Mesendoderm (in vitro differentiated cells): Measurements from ENCODE around the gene APCDD1.

ENCODE experiments used
- DNase-seq: peaks from one replicate; pipeline ENCODE4 v3.0.0; 2013
- H2AK5ac ChIP-seq: 2 replicates; pipeline ENCODE4 v1.6.1; 2013; ENCODE audit warnings: low read length, inconsistent platforms
- H2BK120ac ChIP-seq: 2 replicates; pipeline ENCODE4 v1.6.1; 2013; ENCODE audit warnings: low read depth, mild to moderate bottlenecking, low read length, moderate library complexity, mixed read lengths
- H2BK15ac ChIP-seq: replicated peaks from 2 replicates; pipeline ENCODE4 v1.6.1; 2013; ENCODE audit warnings: low read depth, mild to moderate bottlenecking, moderate library complexity
- H2BK5ac ChIP-seq: 2 replicates; pipeline ENCODE4 v1.6.1; 2013; ENCODE audit warnings: low read length, inconsistent platforms
- H3K18ac ChIP-seq: 2 replicates; pipeline ENCODE4 v1.6.1; 2013; ENCODE audit warnings: mild to moderate bottlenecking, low read length, mixed read lengths
- H3K23ac ChIP-seq: one replicate; pipeline ENCODE4 v1.6.1; 2013; ENCODE audit warnings: low read length
- H3K27ac ChIP-seq: 2 replicates; pipeline ENCODE4 v1.5.1; 2013; ENCODE audit warnings: low read depth, mild to moderate bottlenecking, inconsistent platforms, low read length, moderate library complexity
- H3K27me3 ChIP-seq: 2 replicates; pipeline ENCODE4 v1.6.1; 2013; ENCODE audit warnings: low read length, control low read depth, mild to moderate bottlenecking, inconsistent platforms; ENCODE audit not compliant: insufficient read depth, poor library complexity
- H3K36me3 ChIP-seq: 2 replicates; pipeline ENCODE4 v1.6.1; 2013; ENCODE audit warnings: low read length, inconsistent platforms; ENCODE audit not compliant: control insufficient read depth, insufficient read depth
- H3K4ac ChIP-seq: one replicate; pipeline ENCODE4 v1.6.1; 2013; ENCODE audit warnings: low read depth, mild to moderate bottlenecking, low read length, moderate library complexity
- H3K4me1 ChIP-seq: 2 replicates; pipeline ENCODE4 v1.6.1; 2013; ENCODE audit warnings: low read depth, low read length, inconsistent platforms; ENCODE audit not compliant: control insufficient read depth
- H3K4me2 ChIP-seq: 2 replicates; pipeline ENCODE4 v1.6.1; 2013; ENCODE audit warnings: low read length
- H3K4me3 ChIP-seq: 2 replicates; pipeline ENCODE4 v1.5.1; 2013; ENCODE audit warnings: mild to moderate bottlenecking, low read length
- H3K56ac ChIP-seq: one replicate; pipeline ENCODE4 v1.6.1; 2013; ENCODE audit warnings: low read length
- H3K79me1 ChIP-seq: 2 replicates; pipeline ENCODE4 v1.6.1; 2013; ENCODE audit warnings: low read length, inconsistent platforms
- H3K79me2 ChIP-seq: 2 replicates; pipeline ENCODE4 v1.6.1; 2013; ENCODE audit warnings: mild to moderate bottlenecking, low read length; ENCODE audit not compliant: control insufficient read depth, insufficient read depth
- H3K9ac ChIP-seq: 2 replicates; pipeline ENCODE4 v1.6.1; 2013; ENCODE audit warnings: low read length, inconsistent platforms
- H4K5ac ChIP-seq: one replicate; pipeline ENCODE4 v1.6.1; 2013; ENCODE audit warnings: low read length
- H4K8ac ChIP-seq: one replicate; pipeline ENCODE4 v1.6.1; 2013; ENCODE audit warnings: low read depth, mild to moderate bottlenecking, control low read depth, low read length, moderate library complexity
- WGBS: extraction: QIAGEN DNeasy Blood & Tissue Kit; methylation state at CpG from one replicate; pipeline ENCODE4 v1.1.7; 2013; ENCODE audit warnings: low lambda C conversion rate, missing lambda C conversion rate; ENCODE audit not compliant: insufficient coverage; ENCODE audit errors: extremely low coverage; 5-methylcytosine and 5-hydroxymethylcytosine counted together

The APCDD1 gene

GRCh38 chr18:10488017-10488416 is 33.6 kb downstream of the APCDD1 start:
- Histone ChIP-seq H3K79me1 (no peaks in the 10 kb centered on the region), H4K5ac (no peak overlapping the region), H3K4me2 (no peak overlapping the region), H3K56ac (no peak overlapping the region), H3K27me3 (no peaks in the 10 kb centered on the region), H3K4ac (no peak overlapping the region), H3K23ac (no peak overlapping the region), H3K27ac (no peak overlapping the region), H3K4me3 (no peak overlapping the region), H3K18ac (no peak overlapping the region), H2BK120ac (no peak overlapping the region), H3K9ac (no peak overlapping the region), H2AK5ac (no peak overlapping the region), H3K4me1 (no peaks in the 10 kb centered on the region), H2BK15ac (no peak overlapping the region), H4K8ac (no peak overlapping the region), H2BK5ac (no peak overlapping the region), H3K36me3 (no peaks in the 10 kb centered on the region), H3K79me2 (no peaks in the 10 kb centered on the region)
- DNase-seq: no peak
- no CpG with 5 or more reads among the region's 4 CpGs for WGBS

- Histone ChIP-seq H3K56ac (no peak overlapping the region), H3K18ac (no peak overlapping the region), H4K8ac (no peak overlapping the region), H3K27ac (no peak overlapping the region), H3K36me3 (no peaks in the 10 kb centered on the region), H2BK120ac (no peak overlapping the region), H4K5ac (no peak overlapping the region), H2BK5ac (no peak overlapping the region), H3K79me1 (no peaks in the 10 kb centered on the region), H3K4me1 (no peaks in the 10 kb centered on the region), H3K4me2 (no peak overlapping the region), H3K27me3 (no peaks in the 10 kb centered on the region), H2AK5ac (no peak overlapping the region), H3K4ac (no peak overlapping the region), H2BK15ac (no peak overlapping the region), H3K4me3 (no peak overlapping the region), H3K23ac (no peak overlapping the region), H3K79me2 (no peaks in the 10 kb centered on the region), H3K9ac (no peak overlapping the region)
- DNase-seq: peak; percentile 92
- WGBS: no CpG with 5 or more reads among the region's 14 CpGs
These were observed 36.1 kb downstream of the APCDD1 start for GRCh38 chr18:10490401-10491165.

- H3K18ac ChIP-seq: no peak overlapping the region
- H3K4me2 ChIP-seq: no peak overlapping the region
- no peaks in the 10 kb centered on the region for H3K79me2 ChIP-seq
- no peak overlapping the region for H2BK5ac ChIP-seq
- no peaks in the 10 kb centered on the region for H3K79me1 ChIP-seq
- no peaks in the 10 kb centered on the region for H3K27me3 ChIP-seq
- no peak overlapping the region for H2BK15ac ChIP-seq
- no peaks in the 10 kb centered on the region for H3K4me1 ChIP-seq
- no peak overlapping the region for H3K23ac ChIP-seq
- H3K36me3 ChIP-seq: no peaks in the 10 kb centered on the region
- no peak overlapping the region for H4K8ac ChIP-seq
- DNase-seq: no peak
- H3K27ac ChIP-seq: no peak overlapping the region
- no CpG with 5 or more reads among the region's 2 CpGs for WGBS
- H2BK120ac ChIP-seq: no peak overlapping the region
- no peak overlapping the region for H4K5ac ChIP-seq
- no peak overlapping the region for H3K4ac ChIP-seq
- H2AK5ac ChIP-seq: no peak overlapping the region
- H3K9ac ChIP-seq: no peak overlapping the region
- H3K4me3 ChIP-seq: no peak overlapping the region
- no peak overlapping the region for H3K56ac ChIP-seq
These were observed 41.5 kb downstream of the APCDD1 start for GRCh38 chr18:10495936-10496335.

GRCh38 chr18:10497206-10497749 is 42.8 kb downstream of the APCDD1 start:
- no peak overlapping the region for H3K27ac ChIP-seq
- no peak overlapping the region for H3K23ac ChIP-seq
- no peak overlapping the region for H2BK15ac ChIP-seq
- H3K79me2 ChIP-seq: no peaks in the 10 kb centered on the region
- H3K9ac ChIP-seq: no peak overlapping the region
- no peak overlapping the region for H3K4me2 ChIP-seq
- H3K18ac ChIP-seq: no peak overlapping the region
- H3K4me1 ChIP-seq: no peaks in the 10 kb centered on the region
- no peak overlapping the region for H2BK5ac ChIP-seq
- H3K4ac ChIP-seq: no peak overlapping the region
- no peaks in the 10 kb centered on the region for H3K27me3 ChIP-seq
- no peaks in the 10 kb centered on the region for H3K79me1 ChIP-seq
- no peak overlapping the region for H3K56ac ChIP-seq
- no peaks in the 10 kb centered on the region for H3K36me3 ChIP-seq
- H2BK120ac ChIP-seq: no peak overlapping the region
- no peak overlapping the region for H4K5ac ChIP-seq
- no peak for DNase-seq
- H2AK5ac ChIP-seq: no peak overlapping the region
- H4K8ac ChIP-seq: no peak overlapping the region
- H3K4me3 ChIP-seq: no peak overlapping the region

GRCh38 chr18:10499230-10499629 is 44.8 kb downstream of the APCDD1 start:
- H4K5ac ChIP-seq: no peak overlapping the region

GRCh38 chr18:10500038-10500437 is 45.6 kb downstream of the APCDD1 start:
- Histone ChIP-seq H3K4ac (no peak overlapping the region), H2BK15ac (no peak overlapping the region), H3K4me1 (no peaks in the 10 kb centered on the region), H2AK5ac (no peak overlapping the region), H3K9ac (no peak overlapping the region), H3K27me3 (no peaks in the 10 kb centered on the region), H3K4me3 (no peak overlapping the region), H3K79me2 (no peaks in the 10 kb centered on the region), H2BK120ac (no peak overlapping the region), H2BK5ac (no peak overlapping the region), H3K27ac (no peak overlapping the region), H3K23ac (no peak overlapping the region), H3K18ac (no peak overlapping the region), H4K8ac (no peak overlapping the region), H3K4me2 (no peak overlapping the region), H4K5ac (no peak overlapping the region), H3K56ac (no peak overlapping the region), H3K36me3 (no peaks in the 10 kb centered on the region), H3K79me1 (no peaks in the 10 kb centered on the region)
- WGBS: no CpG with 5 or more reads among the region's 2 CpGs
- no peak for DNase-seq

More at GRCh38 chr18:10499230-10499629, 44.8 kb downstream of the APCDD1 start:
- Histone ChIP-seq H2AK5ac (no peak overlapping the region), H3K27ac (no peak overlapping the region), H3K56ac (no peak overlapping the region), H3K4me3 (no peak overlapping the region), H3K79me2 (no peaks in the 10 kb centered on the region), H3K79me1 (no peaks in the 10 kb centered on the region), H3K4me2 (no peak overlapping the region), H3K36me3 (no peaks in the 10 kb centered on the region), H2BK5ac (no peak overlapping the region), H3K4ac (no peak overlapping the region), H3K4me1 (no peaks in the 10 kb centered on the region), H4K8ac (no peak overlapping the region), H3K9ac (no peak overlapping the region), H2BK120ac (no peak overlapping the region), H3K23ac (no peak overlapping the region), H2BK15ac (no peak overlapping the region), H3K18ac (no peak overlapping the region), H3K27me3 (no peaks in the 10 kb centered on the region)
- WGBS: no CpG with 5 or more reads among the region's 6 CpGs
- no peak for DNase-seq
